ENCODE data around the gene GRM7.

GRCh38 chr3:7657214-7658112 is 796.5 kb downstream of the GRM7 start:
- TF ChIP-seq CTCF (IDR thresholded peaks at IDR 0.05): no peak
- no peak for TF ChIP-seq POLR2A (IDR thresholded peaks at IDR 0.05)
